Measurements from ENCODE around the gene MRPS18A. TPM values are rescaled to one million over a fixed set of nuclear protein-coding genes. Genes with fewer than 3 reads are reported as not detected.

MRPS18A gene
- total and polyA plus RNA-seq, 2 of the 8 experiments (the other 6 are each of a cell fraction or from before 2014, with no cell fraction given): 48.3 to 121 TPM

DNA sequence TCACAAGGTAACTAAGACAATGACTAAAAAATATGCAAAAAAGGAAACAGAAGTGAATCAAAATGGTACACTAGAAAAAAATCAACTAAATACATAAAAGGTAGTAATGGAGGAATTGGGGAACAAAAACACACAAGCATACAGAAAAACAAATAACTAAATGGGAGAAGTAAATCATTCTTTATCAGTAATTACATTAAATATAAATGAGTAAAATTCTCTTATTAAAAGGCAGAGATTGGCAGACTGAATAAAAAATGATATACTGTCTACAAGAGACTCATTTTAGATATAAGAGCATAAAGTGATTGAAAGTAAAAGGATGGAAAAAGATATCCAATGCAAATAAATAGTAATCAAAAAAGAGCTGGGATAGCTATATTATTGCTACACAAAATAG, 43.0 kb upstream of the MRPS18A start:
- CTCF ChIA-PET (ENCODE audit: partially characterized antibody): interaction anchor here (1.5 to 1.8 kb wide), 3 partner anchors 27 to 223 kb away, joined by 3 to 6 read pairs (median 3); no protein-coding TSS in a partner anchor
- no peak for FAIRE-seq
- TF ChIP-seq SP1 (IDR thresholded peaks at IDR 0.05; ENCODE audit: low read depth, low read length) (no peak), CTCF (IDR thresholded peaks at IDR 0.05; ENCODE audit: control extremely low read depth in 1 of 3, insufficient read depth in 1 of 3, low read depth in 1 of 3, low read length in 3 of 3) (no peak), ZNF274 (IDR thresholded peaks at IDR 0.05; ENCODE audit: borderline replicate concordance, extremely low read depth, low read length) (no peak), SRF (IDR thresholded peaks at IDR 0.05; ENCODE audit: low read depth, low read length) (no peak), EZH2 (IDR thresholded peaks at IDR 0.05; ENCODE audit: low read depth, low read length, severe bottlenecking) (no peak), GTF2F1 (IDR thresholded peaks at IDR 0.05; ENCODE audit: borderline replicate concordance, low read depth, low read length) (no peak), SP4 (IDR thresholded peaks at IDR 0.05; ENCODE audit: low read length) (no peak), CHD2 (IDR thresholded peaks at IDR 0.05; ENCODE audit: low read length) (no peak), MAX (IDR thresholded peaks at IDR 0.05) (no peak), TAF7 (optimal IDR thresholded peaks at IDR 0.05; ENCODE audit: borderline replicate concordance, low read depth, low read length) (no peak), EP300 (IDR thresholded peaks at IDR 0.05; ENCODE audit: borderline replicate concordance in 1 of 2, low read depth in 2 of 2, low read length in 2 of 2) (no peak), POU5F1 (IDR thresholded peaks at IDR 0.05; ENCODE audit: low read depth, low read length) (no peak), SUZ12 (IDR thresholded peaks at IDR 0.05; ENCODE audit: low read length) (no peak)

More for the DNA sequence above, 43.0 kb upstream of the MRPS18A start:
- no peaks in the 10 kb centered on the region for H4K20me1 ChIP-seq (replicated peaks in 1 of 2; ENCODE audit: control insufficient read depth in 1 of 2, insufficient read depth in 2 of 2, low read length in 2 of 2)
- no peak overlapping the region for H3K4me2 ChIP-seq (ENCODE audit: insufficient read depth in 1 of 2, low read depth in 2 of 2, low read length in 2 of 2)
- H3K4me3 ChIP-seq (ENCODE audit: extremely low read depth in 1 of 4, insufficient read depth in 2 of 4, low read depth in 3 of 4, low read length in 4 of 4): no peak overlapping the region
- H3K56ac ChIP-seq (replicated peaks; ENCODE audit: insufficient read length, low read depth, low read length): no peak overlapping the region
- no peak overlapping the region for H2AK5ac ChIP-seq (ENCODE audit: low read depth, low read length)
- H3K18ac ChIP-seq (ENCODE audit: extremely low read depth, low read length): no peak overlapping the region
- no peaks in the 10 kb centered on the region for H3K23me2 ChIP-seq (ENCODE audit: low read depth, low read length)
- H4K5ac ChIP-seq (ENCODE audit: insufficient read length, low read depth, low read length): no peak overlapping the region
- no peak overlapping the region for H2BK20ac ChIP-seq (ENCODE audit: low read length)
- H3K14ac ChIP-seq (ENCODE audit: insufficient read length): no peak overlapping the region
- no peaks in the 10 kb centered on the region for H3K79me2 ChIP-seq (ENCODE audit: control insufficient read depth in 1 of 2, insufficient read depth in 2 of 2, low read length in 2 of 2)
- H3K9ac ChIP-seq (replicated peaks in 1 of 4; ENCODE audit: extremely low read depth in 1 of 4, low read depth in 3 of 4, low read length in 3 of 4): no peak overlapping the region
- H3K27ac ChIP-seq (ENCODE audit: low read depth, low read length): no peak overlapping the region
- no peak overlapping the region for H3K23ac ChIP-seq (ENCODE audit: insufficient read length)
- no peak for DNase-seq (ENCODE audit: low read depth in 1 of 2, low spot score in 2 of 2)
- no peak overlapping the region for H2BK5ac ChIP-seq (ENCODE audit: low read depth, low read length)
- no peak overlapping the region for H2BK15ac ChIP-seq (ENCODE audit: low read length)
- no peaks in the 10 kb centered on the region for H3K9me3 ChIP-seq (ENCODE audit: insufficient read depth in 2 of 2, low read depth in 1 of 2, low read length in 1 of 2)
- H2BK12ac ChIP-seq (ENCODE audit: low read depth, low read length): no peak overlapping the region
- H2BK120ac ChIP-seq (replicated peaks; ENCODE audit: low read depth, low read length): no peak overlapping the region
- H3K36me3 ChIP-seq (ENCODE audit: control insufficient read depth in 2 of 4, insufficient read depth in 4 of 4, low read length in 3 of 4): no peaks in the 10 kb centered on the region
- no peak overlapping the region for H4K8ac ChIP-seq (ENCODE audit: extremely low read depth, insufficient read depth, low read length)
- peaks cover 0 to 2% (median under 1%) of the 10 kb centered on the region in 4 experiments; a peak in 4 of 7 replicates for H3K4me1 ChIP-seq (replicated peaks in 1 of 4; ENCODE audit: control insufficient read depth in 3 of 4, insufficient read depth in 4 of 4, low read length in 3 of 4)
- POLR2A ChIA-PET (ENCODE audit: partially characterized antibody): no interaction called here
- no peak overlapping the region for H4K91ac ChIP-seq (replicated peaks; ENCODE audit: insufficient read length, low read length)
- no peaks in the 10 kb centered on the region for H3K27me3 ChIP-seq (replicated peaks in 1 of 4; ENCODE audit: control insufficient read depth in 3 of 4, extremely low read depth in 1 of 4, insufficient read depth in 3 of 4, low read length in 3 of 4)
- H3K4ac ChIP-seq (replicated peaks; ENCODE audit: insufficient read length, low read depth, low read length): no peak overlapping the region
- H2AFZ ChIP-seq (ENCODE audit: low read length): no peak overlapping the region
- H3K79me1 ChIP-seq (ENCODE audit: low read depth, low read length): no peaks in the 10 kb centered on the region

Data from H1 (cell line).